NCI-H2107 treated with DMSO at 0.1 percent for 48 hours (cell line): ENCODE measurements around the gene SFT2D1.

Source experiments
- DNase-seq: peaks from one replicate; lab custom pipeline; 2025; ENCODE audit not compliant: unreplicated experiment; lab: John Stamatoyannopoulos, UW

The SFT2D1 gene

DNA sequence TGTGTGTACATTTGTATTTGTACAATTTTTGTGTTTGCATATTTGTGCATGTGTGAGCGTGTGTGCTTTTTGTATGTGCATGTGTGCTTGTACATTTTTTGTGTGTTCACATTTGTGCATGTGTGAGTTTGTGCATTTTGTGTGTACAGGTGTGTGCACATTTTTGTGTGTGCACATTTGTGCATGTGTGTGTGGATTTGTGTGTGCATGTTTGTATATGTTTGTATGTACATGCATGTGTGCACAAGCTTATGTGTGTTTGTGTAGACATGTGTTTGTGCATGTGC is 63.0 kb downstream of the SFT2D1 start:
- DNase-seq: no peak

DNA sequence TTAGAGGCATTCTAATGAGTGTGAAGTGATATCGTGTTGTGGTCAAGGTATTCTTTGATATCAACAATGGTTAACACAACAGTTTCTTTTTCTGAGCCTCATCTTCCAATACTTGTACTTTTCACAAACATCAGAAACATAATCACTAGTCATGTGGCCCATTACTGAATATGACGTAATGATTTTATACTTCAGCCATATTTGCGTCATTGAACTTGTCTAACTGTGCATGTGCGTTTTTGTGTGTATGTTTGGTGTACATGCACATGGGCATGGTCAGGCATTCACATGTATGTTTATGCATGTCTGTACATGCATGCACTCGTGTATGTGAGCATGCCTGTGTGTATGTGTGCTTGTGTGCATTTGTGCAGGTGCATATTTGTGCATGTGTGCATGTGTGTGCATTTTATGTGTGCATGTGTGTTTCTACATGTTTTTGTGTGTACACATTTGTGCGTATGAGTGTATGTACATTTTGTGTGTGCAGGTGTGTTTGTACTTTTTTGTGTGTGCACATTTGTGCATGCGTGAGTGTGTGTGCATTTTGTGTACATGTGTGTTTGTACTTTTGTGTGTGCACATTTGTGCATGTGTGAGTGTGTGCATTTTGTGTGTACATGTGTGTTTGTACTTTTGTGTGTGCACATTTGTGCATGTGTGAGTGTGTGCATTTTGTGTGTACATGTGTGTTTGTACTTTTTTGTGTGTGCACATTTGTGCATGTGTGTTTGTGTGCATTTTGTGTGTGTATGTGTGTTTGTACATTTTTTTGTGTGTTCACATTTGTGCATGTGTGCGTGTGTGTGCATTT is 63.6 kb downstream of the SFT2D1 start:
- no peak for DNase-seq

DNA sequence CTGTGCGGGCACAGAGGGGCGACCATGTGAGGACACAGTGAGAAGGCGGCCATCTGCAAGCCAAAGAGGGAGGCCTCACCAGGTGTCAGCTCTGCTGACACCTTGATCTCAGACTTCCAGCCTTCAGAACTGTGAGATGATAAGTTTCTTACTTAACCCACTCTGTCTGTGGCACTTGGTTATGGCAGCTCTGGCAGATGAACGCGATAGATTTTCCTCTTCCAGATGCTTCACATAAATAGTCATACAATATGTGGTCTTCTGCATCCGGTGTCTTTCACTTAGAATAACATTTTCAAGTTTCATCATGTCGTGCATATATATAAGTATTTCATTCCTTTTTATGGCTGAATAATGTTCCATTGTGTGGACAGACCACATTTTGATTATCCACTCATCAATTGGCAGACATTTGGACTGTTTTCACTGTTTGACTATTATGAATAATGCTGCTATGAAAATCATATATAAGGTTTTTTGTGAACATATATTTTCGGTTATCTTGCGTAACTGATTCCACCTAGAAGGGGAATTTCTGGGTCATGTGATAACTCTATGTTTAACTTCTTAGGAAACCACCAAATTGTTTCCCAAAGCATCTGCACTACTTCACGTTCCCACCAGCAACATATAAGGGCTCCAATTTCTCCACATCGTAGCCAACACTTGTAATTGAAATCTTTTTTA is 64.3 kb downstream of the SFT2D1 start:
- no peak for DNase-seq

GRCh38 chr6:166277018-166277417 is 65.3 kb downstream of the SFT2D1 start:
- no peak for DNase-seq

- DNase-seq: no peak
These were observed 66.6 kb downstream of the SFT2D1 start for GRCh38 chr6:166275714-166276166.

- DNase-seq: no peak
These were observed 67.5 kb downstream of the SFT2D1 start for GRCh38 chr6:166274739-166275370.

GRCh38 chr6:166274163-166274562 is 68.2 kb downstream of the SFT2D1 start:
- no peak for DNase-seq

GRCh38 chr6:166271376-166271765 is 71.0 kb downstream of the SFT2D1 start:
- no peak for DNase-seq

DNA sequence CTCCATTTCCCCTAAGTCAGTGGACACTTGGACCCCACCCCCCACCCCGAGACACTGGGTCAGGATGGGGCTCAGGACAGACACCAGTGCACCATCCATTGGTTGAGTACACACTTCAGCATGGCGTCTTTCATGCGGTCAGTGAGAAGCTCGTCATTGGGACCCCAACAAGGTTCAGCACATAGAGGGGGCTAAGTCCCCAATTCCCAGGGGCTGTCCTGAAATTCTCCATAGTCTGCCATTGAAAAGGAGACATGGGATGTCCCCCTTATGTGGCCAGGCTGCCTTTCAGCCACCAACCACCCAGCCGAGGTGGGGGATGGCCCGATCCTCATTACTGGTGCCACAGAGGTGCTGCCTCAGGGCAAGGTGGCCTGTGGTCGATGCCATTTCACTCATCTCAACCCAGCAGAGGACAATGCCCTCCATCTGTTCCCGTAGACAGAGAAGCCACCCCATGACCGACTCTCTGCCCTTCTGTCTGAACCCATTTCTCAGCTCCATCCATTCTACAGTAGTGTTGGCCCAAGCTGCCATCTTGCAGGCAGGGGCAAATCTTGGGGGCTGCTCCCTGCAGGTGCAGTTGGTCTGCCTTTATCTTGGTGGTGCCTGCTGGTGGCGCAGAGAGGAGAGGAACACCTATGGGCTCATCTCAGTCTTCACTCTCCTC is 71.5 kb downstream of the SFT2D1 start:
- no peak for DNase-seq
